GM21786 (cell line): ENCODE results near the gene SSTR3.

Experiments used
- ATAC-seq: cut with Tn5 transposase; IDR thresholded peaks from one replicate; pipeline ENCODE4 v1.9.1; 2021; ENCODE audit not compliant: unreplicated experiment

The SSTR3 gene

GRCh38 chr22:37169947-37170688, 42.2 kb downstream of the SSTR3 start:
- ATAC-seq: no peak

GRCh38 chr22:37169406-37169805, 42.9 kb downstream of the SSTR3 start:
- no peak for ATAC-seq

- no peak for ATAC-seq
Measured at GRCh38 chr22:37167981-37168647, 44.2 kb downstream of the SSTR3 start.

DNA sequence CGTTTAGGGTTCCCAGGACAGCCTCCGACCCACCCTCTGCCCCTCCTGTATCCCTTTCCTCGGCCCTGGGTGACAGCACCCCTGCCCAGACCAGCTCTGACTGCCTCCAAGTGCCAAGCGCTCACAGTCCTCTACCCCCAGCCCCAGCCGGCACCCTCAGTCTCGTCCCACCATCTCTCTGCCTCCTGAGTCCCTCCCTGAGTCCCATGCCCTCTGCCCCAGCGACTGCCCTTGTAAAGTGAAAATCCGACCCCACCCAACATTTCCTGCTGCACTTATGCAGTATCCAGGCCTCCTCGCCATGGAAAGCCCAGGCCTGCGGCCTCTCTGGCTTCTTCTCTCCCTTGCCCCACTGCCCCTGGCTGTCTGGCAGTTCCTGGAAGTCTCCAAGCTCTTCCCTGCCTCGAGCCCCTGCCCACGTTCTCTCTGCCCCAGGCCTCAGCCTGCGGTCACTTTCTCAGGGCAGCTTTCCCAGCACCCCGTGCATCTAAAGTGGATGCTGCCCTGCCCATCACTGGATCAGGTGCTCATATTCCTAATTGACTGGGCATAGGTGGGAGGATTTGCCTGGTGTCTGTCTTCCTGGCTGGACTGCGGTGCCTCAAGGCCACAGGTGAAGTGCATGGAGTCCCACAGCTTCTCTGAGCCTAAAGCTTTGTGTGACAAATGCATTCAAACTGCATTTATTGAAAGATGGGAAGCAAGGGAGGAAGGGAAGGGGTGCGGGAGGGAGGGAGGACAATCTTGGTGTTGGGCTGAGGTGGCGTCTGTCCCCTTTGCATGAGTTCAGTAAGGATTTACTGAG, 44.9 kb downstream of the SSTR3 start:
- ATAC-seq: no peak

DNA sequence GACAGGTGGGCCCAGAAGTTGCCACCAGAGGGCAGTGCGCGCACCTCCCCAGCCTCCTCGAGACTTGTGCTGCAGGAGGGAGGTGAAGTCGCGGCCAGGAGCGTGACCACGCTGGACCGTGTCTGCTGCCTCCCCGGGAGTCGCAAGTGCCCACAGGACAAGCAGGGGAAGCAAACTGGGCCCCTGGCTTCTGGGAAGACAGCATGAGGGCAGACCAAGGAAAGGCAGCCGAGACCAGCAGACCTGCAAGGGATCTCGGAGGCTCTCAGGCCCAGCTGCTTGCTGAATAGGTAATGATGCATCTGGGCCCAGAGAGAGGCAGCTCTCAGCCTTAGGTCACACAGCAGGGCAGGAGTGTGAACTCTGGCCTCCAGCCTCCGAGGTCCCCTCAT, 45.6 kb downstream of the SSTR3 start:
- ATAC-seq: no peak

- no peak for ATAC-seq
Measured at GRCh38 chr22:37165940-37166674, 46.2 kb downstream of the SSTR3 start.

GRCh38 chr22:37165066-37165465, 47.2 kb downstream of the SSTR3 start:
- no peak for ATAC-seq

GRCh38 chr22:37164505-37164887, 47.8 kb downstream of the SSTR3 start:
- ATAC-seq: no peak

- ATAC-seq: peak; percentile 31
Measured at GRCh38 chr22:37163575-37164504, 48.4 kb downstream of the SSTR3 start.

- no peak for ATAC-seq
Measured at GRCh38 chr22:37163096-37163489, 49.2 kb downstream of the SSTR3 start.

DNA sequence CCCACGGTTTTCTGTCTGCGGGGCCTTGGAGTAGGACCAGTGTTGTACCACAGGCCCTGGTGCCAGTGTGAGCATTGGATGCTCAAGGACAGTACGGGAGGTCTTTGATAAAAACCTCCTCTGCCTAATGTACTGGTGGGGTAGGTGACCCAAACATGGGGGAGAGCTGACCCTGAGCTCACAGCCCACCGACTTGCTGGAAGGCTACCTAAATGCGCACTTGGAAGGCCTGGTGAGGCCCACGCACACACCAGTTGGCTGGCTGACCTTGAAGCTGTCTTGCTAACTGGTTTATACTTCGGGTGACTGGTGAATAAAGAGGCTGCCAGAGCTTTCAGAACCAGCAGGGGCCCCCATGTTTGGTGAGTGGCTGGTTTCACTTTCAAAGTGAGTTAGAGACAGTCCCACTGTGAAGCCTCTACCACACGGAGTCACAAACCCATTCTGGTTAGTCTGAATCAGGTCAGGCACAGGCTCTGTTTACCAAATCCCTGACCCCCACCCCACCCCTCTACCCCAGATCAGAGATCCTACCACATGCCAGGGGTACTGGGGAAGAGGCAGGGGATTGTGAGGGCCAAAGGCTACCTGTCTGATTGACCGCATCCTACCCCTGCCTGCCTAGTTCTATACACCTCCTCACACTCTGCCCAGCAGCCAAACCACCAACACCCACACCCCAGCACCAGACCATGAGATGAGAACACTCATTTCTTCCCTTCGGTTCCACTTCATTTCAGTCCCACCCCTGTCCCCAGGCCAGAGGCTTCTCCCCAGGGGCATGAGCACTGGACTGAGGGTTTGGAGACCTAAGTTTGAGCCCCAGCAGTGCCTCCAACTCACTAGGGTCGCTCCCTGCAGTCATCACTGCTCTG, 49.8 kb downstream of the SSTR3 start:
- peak; percentile 48 for ATAC-seq

GRCh38 chr22:37161443-37161842, 50.8 kb downstream of the SSTR3 start:
- ATAC-seq: no peak

DNA sequence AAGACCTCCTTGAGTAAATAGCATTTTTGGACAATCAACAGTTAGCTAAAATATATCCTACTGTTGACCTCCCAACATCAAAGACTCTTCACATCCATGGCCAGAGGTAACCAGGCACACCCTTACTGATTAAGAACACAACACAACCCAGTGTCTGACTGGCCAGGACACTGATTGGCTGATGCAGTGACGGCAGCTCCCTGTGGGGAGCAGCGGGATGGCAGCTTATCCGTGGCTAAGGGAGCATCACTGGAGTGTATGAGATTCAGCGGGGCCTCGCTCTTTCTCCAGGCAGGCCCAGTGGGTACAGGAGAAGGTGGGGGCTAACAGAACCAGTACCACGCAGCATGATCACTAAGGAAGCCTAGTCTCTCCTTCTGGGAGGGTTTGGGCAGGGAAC, 52.2 kb downstream of the SSTR3 start:
- no peak for ATAC-seq

GRCh38 chr22:37158963-37159290, 53.4 kb downstream of the SSTR3 start:
- ATAC-seq: no peak

DNA sequence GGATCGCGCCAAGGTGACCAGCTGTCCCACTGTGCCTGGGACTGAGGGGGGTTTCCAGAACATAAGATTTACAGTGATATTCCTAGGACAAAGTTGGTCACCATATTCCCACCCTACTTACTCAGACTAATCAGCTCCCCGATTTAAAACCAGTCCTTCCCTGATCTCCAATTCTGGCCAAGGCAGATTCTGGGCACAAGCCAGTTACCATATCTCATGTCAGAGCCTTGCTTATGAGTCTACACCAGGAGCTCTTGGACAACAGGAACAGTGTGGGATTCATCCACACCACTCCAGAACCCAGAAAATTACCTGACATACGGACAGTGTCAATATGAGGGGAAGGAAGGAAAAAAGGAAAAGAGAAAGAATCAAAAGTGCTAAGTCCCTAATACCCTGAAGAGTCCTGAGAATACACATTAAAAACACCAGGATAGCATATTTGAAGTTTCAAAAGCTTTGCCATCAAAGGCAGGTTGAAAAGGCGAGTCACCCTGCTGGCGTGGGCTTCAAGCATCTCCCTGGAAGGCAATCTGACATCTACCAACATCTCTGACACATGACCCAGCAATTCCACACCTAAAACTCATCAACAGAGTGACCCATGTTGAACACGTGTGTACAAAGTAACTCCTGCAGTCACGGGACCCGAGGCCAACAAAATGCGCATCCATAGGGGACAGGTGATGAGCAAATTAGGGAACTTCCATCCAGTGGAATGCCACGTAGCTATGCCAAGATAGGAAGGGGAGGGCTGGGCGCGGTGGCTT, 54.6 kb downstream of the SSTR3 start:
- ATAC-seq: no peak

- no peak for ATAC-seq
Measured at GRCh38 chr22:37156686-37157435, 55.4 kb downstream of the SSTR3 start.

GRCh38 chr22:37155971-37156370, 56.3 kb downstream of the SSTR3 start:
- no peak for ATAC-seq
